HG02970 (cell line): ENCODE data around the gene DMAC1.
A peak's percentile ranks its signal among the peaks of the same experiment; 100 is the strongest.

Experiments
- ATAC-seq: cut with Tn5 transposase; IDR thresholded peaks from one replicate; pipeline ENCODE4 v1.9.1; 2021; ENCODE audit warnings: mild to moderate bottlenecking, moderate library complexity, moderate number of reproducible peaks; ENCODE audit not compliant: unreplicated experiment, low FRiP score

DMAC1 gene, protein sequence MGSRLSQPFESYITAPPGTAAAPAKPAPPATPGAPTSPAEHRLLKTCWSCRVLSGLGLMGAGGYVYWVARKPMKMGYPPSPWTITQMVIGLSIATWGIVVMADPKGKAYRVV

DNA sequence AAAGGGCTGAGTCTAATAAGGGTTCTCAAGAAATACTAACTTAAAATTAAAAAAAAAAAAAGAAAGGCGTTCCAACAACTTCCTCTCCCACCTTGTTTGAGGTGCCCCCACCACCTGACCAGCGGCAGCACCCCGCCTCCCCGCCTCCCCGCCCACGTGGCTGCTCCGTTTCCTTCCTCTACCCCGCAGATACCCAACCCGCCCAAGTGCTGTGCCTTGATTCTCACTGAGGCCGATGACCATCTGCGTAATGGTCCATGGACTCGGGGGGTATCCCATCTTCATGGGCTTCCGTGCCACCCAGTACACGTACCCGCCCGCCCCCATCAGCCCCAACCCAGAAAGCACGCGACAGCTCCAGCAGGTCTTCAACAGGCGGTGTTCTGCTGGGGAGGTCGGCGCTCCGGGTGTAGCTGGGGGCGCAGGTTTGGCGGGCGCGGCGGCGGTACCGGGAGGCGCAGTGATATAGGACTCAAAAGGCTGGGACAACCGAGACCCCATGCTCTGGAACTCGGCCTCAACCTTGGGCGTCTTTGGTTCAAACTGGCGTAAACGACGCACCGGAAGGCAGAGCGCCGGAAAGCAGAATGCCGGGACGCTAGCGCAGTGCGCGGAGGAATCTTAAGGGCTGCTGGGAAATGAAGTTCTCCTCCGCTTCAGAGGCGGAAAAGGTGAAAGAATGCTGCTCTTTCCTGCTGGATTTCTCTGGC is at the start of gene DMAC1:
TSS of gene DMAC1 (minus strand) at position 545 of the 710 bp plus-strand sequence. CDS start at position 501, 44 bp downstream.
- peak; percentile 94 for ATAC-seq

DNA sequence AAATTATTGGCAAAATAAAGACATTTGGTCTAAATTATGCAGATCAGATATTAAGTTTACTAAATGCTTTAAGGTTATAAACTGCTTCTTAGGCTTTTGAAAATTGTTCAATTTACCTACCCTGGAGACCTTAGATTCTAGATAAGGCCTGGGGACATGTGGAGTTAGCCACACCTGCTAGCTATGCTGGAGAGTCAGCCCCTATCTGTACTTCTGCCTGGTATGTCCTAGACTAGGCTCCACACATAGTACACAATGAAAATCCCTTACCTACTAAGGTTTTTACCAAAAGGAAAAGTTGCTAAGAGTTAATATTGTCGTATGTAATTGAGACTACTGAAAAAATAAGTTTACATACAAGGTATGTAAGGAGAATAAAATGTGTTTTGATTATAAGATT is 49.8 kb upstream of the DMAC1 start:
- ATAC-seq: no peak

DNA sequence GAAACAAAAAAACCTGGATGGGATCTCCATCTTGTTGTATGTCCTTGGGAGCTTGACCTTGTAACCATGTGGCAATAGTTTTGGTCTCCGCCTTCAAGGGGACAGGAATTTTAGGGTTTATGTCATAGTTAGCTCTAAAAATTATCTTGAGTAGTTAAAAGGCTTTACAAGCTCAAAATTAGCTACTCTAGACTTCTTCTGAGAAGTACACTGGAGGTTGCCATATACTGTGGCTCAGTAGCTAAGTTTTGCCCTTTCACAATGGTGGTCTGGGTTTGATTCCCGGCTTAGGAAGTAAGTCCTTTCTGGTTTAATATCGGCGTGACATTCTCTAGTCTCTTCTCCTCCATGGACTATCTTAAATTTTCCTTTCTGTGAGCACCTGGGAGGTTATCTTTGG is 48.9 kb upstream of the DMAC1 start:
- no peak for ATAC-seq

DNA sequence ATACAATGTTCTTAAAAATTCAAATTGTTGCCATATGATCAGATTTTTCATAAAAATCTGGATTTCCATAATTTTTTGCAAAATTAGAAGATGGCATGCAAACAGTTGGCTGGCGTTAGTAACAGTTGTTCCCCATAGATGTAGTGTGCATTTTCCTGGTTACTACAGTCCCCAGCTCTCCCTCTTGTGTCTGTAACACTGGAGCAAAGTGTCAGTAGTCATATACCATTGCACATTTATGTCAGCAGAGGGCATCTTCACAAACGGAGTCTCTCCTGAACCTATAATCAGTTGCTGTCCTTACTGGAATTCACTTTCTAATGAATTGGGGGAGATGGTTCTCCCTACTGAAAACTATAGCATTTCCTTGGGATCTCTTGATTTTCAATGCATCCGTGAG is 44.7 kb upstream of the DMAC1 start:
- ATAC-seq: no peak

DNA sequence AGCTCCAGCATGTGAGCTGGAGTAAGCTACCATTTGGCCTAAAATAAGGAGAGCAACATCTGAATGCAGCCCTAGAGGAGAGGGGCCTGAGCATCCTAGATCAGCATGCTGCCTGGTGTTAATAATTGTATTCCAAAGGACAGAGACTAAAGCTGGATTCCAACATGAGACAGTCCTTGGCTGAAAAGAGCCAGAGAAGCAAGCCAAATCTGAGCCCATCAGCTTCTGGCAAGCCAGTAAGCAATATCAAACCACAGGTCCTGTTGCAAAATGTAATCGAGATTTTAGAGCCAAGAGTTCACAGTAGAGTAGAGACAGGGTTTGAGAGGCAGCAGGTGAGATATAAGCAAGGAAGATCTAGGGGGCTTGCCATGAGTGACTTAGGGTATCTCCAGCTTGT is 42.3 kb upstream of the DMAC1 start:
- ATAC-seq: no peak

DNA sequence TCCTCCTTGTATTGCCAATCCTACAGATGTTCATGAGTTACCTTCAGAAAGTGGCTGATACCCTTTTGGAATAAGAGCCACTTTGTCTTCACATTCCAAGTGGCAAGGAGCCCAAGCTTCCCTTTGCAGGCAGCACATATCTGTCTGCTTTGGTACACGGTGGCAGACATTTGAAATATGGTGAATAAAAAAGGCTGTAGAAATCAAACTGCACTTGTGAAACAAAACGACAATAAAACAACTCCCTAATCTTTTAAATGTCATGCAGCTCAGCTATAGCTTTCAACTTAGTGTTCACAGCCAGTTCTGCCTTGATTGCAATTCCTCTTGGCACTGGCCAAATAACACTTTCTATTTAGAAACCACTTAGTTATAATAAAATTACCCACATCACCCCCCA is 35.0 kb upstream of the DMAC1 start:
- no peak for ATAC-seq

DNA sequence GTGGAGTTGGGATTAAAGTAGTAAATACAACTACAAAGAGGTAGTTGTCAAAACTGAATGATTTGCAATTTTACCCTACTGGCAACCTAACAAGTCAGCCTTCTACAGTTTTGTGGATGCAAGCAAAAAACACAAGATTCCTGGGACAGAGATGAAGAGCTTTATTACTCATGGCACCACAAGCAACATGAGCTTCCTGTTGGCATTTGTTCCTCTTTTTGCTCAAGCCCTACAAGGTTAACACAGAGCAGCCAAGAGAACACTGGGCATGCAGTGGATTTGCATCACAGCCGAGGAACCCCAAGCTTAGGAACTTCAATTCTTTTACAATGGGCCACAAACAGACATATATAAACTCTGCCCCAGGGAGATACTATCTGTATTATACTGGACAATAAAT is 28.8 kb upstream of the DMAC1 start:
- ATAC-seq: no peak

DNA sequence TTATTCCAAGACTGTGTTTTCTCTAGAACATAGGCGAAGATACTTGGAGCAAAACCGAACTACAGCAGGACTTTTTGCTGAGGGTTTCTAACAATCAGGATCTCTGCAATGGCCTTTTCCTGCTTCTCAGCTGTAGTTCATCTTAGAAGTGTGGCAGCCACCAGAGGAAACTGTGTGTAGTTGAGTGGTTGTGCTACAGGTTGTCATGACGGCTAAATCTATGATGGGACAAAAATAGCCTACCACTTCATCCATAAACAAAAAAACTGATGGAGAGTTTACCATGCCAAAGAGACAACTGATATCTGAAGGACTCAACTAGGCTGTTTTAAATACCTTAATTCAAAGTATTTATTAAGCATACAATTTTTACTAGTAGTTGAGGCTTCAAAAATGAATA is 28.2 kb upstream of the DMAC1 start:
- no peak for ATAC-seq

DNA sequence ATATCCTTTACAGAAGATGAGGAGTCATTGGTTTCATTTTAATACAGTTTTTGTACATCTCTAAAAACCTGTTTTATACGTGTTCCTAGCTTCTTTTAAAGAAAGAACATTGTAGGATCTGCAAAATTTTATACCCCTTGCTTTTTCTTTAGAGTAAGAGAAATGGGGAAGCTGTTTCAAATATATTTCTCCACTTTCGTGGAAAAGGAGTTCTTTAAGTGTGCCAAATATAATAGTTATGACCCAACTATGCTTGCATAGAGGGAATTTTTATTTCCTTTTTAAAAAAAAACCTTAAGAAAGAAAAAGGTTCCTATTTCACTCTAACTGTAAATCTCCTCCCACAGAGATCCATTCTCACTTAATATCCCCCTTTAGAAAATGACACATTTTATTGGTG is 27.5 kb upstream of the DMAC1 start:
- no peak for ATAC-seq

DNA sequence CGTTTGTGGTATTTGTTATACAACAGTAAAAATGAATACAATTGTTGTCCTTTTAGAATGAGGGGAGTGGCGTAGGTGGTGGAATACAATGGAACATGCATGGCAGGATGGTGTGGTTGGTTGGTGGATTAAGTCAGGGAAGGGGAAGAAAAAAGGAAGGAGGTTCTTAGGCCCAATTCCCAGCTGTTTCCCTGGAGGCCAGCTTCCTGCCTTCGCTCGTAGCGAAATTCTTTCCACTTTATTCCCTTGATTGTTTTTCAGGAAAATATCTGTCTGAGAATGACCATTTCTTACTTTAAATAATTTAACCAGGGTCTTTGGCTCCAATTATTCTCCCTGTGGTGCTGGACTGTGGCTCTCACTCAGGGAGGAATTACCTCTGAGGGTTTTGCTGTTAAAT is 24.1 kb upstream of the DMAC1 start:
- no peak for ATAC-seq

DNA sequence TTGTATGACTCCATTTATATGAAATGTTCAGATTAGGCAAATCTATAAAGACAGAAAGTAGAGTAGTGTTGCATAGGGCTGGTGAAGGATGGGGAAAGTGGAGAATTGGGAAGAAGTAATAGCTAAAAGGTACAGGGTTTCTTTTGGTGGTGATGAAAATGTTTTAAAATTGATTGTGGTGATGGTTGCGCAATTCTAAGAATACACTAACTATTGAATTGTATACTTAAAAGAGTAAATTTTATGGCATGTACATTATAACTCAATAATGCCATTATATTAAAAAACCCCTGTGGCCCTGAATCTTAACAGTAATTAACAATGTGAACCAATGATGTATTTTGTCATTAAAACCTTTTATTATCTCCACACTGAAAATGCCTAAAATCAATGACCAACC is 20.4 kb upstream of the DMAC1 start:
- no peak for ATAC-seq

DNA sequence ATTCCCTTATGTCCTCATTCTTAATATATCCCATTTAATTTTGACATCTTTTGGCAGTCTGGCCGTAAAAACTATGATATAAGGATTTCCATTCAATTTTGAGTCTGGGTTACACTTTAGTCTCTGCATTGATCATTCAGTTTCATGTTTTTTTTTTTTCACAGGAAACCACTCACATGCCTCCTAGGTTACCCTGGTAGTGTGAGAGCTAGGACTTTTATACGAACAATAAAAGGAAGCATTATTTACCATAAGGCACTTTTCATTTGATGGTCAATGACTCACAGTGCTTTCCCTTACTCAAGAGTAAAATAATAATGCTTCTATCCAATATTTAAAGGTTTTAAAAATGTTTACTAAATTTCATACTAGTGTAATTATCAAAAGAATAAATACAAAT is 16.4 kb upstream of the DMAC1 start:
- ATAC-seq: no peak

DNA sequence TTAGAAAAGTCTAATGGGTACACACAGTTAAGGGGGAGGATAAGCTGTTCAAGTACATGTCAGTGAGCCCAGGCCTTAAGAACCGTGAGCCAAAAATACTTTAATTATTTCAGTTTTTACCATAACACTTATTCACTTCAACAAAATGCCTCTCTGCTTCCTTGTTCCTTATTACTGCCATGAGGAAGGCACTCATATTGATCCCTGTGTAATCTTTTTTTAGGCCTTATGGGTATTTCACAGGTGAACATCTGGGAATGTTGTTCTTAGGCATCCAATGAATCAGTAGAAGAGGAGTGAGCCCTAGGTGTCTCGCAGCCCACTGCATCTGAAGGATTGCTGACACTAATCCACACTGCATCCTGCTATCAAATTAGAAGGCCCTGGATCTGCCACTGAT is 13.5 kb upstream of the DMAC1 start:
- no peak for ATAC-seq

DNA sequence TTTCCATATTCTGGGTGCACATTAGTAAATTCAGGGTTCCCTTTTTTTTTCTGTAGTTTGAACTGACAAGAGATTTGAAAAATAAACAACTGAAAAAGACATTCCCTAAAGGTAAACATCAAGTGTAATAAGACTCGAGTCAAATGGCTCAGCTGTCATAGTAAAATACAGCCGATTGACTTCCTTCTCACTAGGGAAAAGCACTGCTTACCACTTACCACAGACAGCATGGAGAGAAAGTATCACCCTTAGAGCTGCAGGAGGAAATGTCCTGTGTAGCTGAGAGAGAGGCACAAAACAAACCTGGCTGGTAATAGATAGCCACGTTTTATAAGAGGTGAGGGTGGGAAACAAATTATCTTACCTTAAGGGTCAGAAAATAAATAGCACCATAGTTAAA is 12.1 kb upstream of the DMAC1 start:
- no peak for ATAC-seq

DNA sequence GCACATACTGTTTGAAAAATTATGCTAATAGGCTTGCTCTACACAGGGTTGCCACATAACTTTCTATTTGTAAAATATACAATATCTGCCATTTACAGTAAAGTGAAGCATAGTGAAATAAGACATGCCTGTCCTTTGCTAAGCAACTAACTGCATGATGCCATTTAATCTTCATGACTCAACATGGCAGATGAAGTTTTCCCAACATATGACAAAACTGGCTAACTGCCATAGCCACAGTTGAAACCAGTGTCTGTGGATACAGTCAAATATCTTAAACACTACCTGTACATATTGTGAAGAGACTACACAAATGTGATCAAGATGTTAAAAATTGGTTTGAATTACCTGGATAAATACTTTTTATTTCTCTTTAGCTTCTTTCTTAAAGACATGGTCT is 3.1 kb upstream of the DMAC1 start:
- no peak for ATAC-seq

DNA sequence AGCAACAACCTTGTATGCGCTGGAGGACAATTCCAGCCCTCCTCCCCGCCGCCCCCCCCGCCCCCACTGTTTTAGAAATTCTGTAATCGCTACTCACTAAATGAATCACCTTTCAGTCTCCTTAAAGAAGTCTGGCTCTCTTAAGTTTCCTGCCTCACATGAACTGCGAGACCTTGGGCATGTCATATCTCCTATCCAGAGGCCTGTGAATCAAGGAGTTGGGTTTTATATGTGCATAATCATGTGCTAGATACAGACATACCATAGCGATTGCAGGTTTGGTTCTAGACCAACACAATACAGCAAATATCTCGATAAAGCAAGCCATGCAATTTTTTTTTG is 337 bp upstream of the DMAC1 start:
- ATAC-seq: no peak

DNA sequence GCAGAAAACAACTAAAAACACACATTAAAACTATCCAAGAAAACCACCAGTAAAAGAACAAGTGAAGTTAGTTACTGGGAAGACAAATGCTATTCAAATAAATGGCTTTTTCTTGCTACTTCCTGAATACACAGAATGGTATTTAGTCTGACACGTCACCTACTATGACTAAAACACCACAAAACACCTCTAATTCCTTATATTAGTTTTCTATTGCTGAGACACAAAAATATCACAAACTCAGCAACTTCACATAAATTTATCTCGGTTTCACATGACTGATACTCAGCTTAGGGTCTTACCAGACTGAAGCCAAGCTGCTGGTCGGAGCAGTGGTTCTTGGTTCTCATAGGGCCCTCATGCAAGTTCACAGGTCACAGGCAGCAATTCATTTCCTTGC is 5.4 kb downstream of the DMAC1 start:
- ATAC-seq: no peak

DNA sequence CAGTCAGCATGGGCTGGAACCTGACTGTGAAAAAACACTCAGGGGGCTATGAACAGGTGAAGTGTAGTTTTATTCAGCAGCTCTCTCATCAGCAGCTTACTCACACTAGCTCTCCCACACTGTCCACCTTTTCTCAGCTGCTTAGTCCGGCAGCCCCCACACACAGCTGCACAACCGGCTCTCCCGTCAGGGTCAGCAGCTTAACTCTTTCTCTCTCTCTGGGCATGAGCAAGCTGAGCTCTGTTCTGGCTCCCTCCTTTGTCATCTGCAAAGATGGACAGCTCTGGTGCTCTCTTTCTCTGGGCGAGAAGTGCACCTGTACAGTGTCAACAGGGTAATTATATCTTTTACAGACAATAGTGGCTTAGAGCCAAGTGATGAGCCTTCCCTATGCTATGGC is 8.2 kb downstream of the DMAC1 start:
- no peak for ATAC-seq

DNA sequence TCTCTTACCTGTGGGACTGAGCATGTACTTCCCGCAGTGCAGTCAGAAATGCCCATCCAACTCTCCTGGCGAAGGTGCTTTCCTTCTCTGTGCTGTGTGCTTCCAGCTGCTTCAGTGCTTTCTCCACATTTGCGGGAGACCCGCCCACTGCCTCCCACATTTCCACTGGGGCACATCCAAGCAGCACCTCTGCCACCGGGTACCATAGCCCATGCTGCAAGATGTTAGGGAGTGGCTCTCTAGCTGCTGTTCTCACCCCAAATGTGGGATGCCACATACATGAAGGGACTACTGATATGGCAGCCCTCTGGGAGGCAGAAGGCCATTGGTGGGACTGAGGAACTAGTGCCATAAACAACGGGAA is 8.8 kb downstream of the DMAC1 start:
- ATAC-seq: no peak

DNA sequence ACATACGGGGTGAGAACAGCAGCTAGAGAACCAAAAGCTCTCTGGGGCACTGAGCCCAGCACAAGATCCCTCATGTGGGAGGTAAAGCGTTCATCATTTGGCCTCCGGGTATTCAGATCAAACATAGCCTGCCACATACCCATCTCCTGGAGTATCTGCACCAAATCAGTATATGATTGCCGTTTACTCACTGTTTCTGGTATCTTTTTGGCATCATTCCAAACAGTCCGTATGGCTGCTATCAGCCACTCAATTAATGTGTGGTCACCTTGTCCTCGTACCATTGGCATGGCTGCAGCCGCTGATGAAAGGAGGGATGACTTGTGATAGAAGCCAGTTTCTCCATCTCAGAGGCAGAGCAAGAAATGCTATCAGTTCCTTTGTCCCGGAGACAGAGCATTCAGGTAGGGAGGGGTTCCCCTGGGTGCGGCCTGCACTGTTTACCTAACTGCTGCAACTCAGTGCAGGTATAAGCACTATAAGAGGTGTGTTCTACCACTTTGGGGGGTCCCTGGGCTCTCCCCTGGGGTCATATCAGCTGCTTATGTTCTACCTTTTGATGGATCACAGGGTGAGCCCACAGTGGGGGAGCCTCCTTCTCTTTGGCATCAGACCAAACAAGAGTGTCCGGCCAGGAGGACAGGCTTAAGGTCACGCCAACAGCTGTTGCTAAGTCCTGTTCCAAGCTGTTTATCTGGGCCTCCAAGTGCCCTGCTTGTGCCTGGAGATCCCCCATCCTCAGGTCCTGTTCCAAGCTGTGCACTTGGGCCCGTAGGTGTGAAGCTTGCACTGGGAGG is 9.4 kb downstream of the DMAC1 start:
- no peak for ATAC-seq

DNA sequence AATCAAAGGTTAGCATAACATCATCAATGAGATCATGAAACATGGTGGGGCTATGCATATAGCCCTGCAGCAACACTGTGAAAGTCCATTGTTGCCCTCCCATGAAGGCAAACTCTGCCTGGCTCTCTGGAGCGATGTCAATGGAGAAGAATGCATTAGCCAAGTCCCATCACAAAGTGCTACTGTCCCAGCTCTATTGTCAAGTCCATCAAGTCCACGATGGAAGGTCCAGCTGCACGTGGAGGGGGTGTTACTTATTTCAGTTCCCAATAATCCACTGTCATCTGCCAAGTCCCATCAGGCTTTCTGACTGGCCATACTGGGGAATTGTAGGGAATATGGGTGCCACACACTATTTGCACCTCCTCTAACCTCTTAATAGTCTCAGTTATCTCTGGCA is 10.8 kb downstream of the DMAC1 start:
- no peak for ATAC-seq

DNA sequence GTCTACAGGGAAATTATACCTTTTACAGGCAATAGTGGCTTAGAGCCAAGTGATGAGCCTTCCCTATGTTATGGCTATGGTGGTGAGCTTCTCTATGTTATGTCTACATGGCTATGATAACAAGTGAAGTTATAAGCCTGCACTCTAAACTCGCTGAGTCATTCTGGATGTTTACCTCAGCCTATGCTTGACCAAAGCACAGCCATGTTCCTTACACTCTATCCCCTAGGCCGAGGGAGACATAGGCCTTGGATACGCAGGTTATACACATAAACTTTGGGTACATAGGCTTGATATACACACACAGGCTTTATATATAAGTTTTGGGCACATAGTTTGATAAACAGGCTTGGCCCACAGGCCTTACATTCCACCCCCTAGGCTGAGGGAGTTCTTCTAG is 13.8 kb downstream of the DMAC1 start:
- no peak for ATAC-seq
